ENCODE data around the gene APC2. TPM values are rescaled to one million over a fixed set of nuclear protein-coding genes. Genes with fewer than 3 reads are reported as not detected.

Gene APC2
- total RNA-seq, 1 donor from 2014 or later: 0.12 TPM

- H3K27ac ChIP-seq: no peak overlapping the region
- ATAC-seq (peak; percentile 41 to 52), DNase-seq (peak; percentile 64)
- intact Hi-C loops (cut with DNase I): no loop called here
- peaks cover 66% of the 10 kb centered on the region for H3K4me1 ChIP-seq
- no peaks in the 10 kb centered on the region for H3K9me3 ChIP-seq
- peaks cover 14% of the 10 kb centered on the region for H3K36me3 ChIP-seq
- TF ChIP-seq CTCF (IDR thresholded peaks at IDR 0.05): no peak
- H3K27me3 ChIP-seq (ENCODE audit: low read depth): peaks cover 75% of the 10 kb centered on the region
- peak overlapping the region; percentile 54 for H3K4me3 ChIP-seq
These were observed 20.5 kb downstream of the APC2 start for GRCh38 chr19:1470305-1471009.

GRCh38 chr19:1471010-1471514 lies 21.1 kb downstream of the APC2 start:
- ATAC-seq (peak in 1 of 2 donors; percentile 10), DNase-seq (no peak)
- peak overlapping the region; percentile 54 for H3K4me3 ChIP-seq
- intact Hi-C loops (cut with DNase I): no loop called here
- peaks cover 69% of the 10 kb centered on the region for H3K27me3 ChIP-seq (ENCODE audit: low read depth)
- no peak overlapping the region for H3K27ac ChIP-seq
- H3K4me1 ChIP-seq: peaks cover 60% of the 10 kb centered on the region
- no peaks in the 10 kb centered on the region for H3K9me3 ChIP-seq
- TF ChIP-seq CTCF (IDR thresholded peaks at IDR 0.05): no peak
- H3K36me3 ChIP-seq: peaks cover 20% of the 10 kb centered on the region

- ATAC-seq (no peak), DNase-seq (peak; percentile 38)
- no peak overlapping the region for H3K27ac ChIP-seq
- H3K4me1 ChIP-seq: peaks cover 55% of the 10 kb centered on the region
- intact Hi-C loops (cut with DNase I): no loop called here
- peaks cover 22% of the 10 kb centered on the region for H3K36me3 ChIP-seq
- no peak overlapping the region for H3K4me3 ChIP-seq
- H3K9me3 ChIP-seq: no peaks in the 10 kb centered on the region
- TF ChIP-seq CTCF (IDR thresholded peaks at IDR 0.05): no peak
- peaks cover 63% of the 10 kb centered on the region for H3K27me3 ChIP-seq (ENCODE audit: low read depth)
These were observed 21.7 kb downstream of the APC2 start for GRCh38 chr19:1471515-1472160.

GRCh38 chr19:1472231-1473084 lies 22.5 kb downstream of the APC2 start:
- H3K27ac ChIP-seq: no peak overlapping the region
- peaks cover 55% of the 10 kb centered on the region for H3K27me3 ChIP-seq (ENCODE audit: low read depth)
- no peak overlapping the region for H3K4me3 ChIP-seq
- peak; percentile 46 for DNase-seq
- no peak for ATAC-seq
- H3K4me1 ChIP-seq: peaks cover 48% of the 10 kb centered on the region
- no peak for TF ChIP-seq CTCF (IDR thresholded peaks at IDR 0.05)
- intact Hi-C loops (cut with DNase I): no loop called here
- H3K9me3 ChIP-seq: no peaks in the 10 kb centered on the region
- H3K36me3 ChIP-seq: peaks cover 22% of the 10 kb centered on the region

- peaks cover 22% of the 10 kb centered on the region for H3K36me3 ChIP-seq
- H3K27ac ChIP-seq: no peak overlapping the region
- H3K27me3 ChIP-seq (ENCODE audit: low read depth): peaks cover 47% of the 10 kb centered on the region
- intact Hi-C loops (cut with DNase I): no loop called here
- H3K9me3 ChIP-seq: no peaks in the 10 kb centered on the region
- peaks cover 48% of the 10 kb centered on the region for H3K4me1 ChIP-seq
- no peak overlapping the region for H3K4me3 ChIP-seq
- TF ChIP-seq CTCF (IDR thresholded peaks at IDR 0.05): no peak
- ATAC-seq (no peak), DNase-seq (no peak)
These were observed 23.3 kb downstream of the APC2 start for GRCh38 chr19:1473085-1473851.

All from lower lobe of right lung (tissue), 2 donors.